ENCODE results near the gene HYAL2.
A peak's percentile ranks its signal among the peaks of the same experiment; 100 is the strongest.

The HYAL2 gene

GRCh38 chr3:50322386-50323091, at the start of gene HYAL2:
Gene HYAL2 (minus strand): TSS chr3:50322745. CDS start chr3:50320489, 2,256 bp downstream.
- peak within 1 kb of the TSS; percentile 73 for H3K4me3 ChIP-seq (ENCODE audit: low read depth, low read length)
- no peak for TF ChIP-seq CTCF (IDR thresholded peaks at IDR 0.05; ENCODE audit: low read depth, low read length)

DNA sequence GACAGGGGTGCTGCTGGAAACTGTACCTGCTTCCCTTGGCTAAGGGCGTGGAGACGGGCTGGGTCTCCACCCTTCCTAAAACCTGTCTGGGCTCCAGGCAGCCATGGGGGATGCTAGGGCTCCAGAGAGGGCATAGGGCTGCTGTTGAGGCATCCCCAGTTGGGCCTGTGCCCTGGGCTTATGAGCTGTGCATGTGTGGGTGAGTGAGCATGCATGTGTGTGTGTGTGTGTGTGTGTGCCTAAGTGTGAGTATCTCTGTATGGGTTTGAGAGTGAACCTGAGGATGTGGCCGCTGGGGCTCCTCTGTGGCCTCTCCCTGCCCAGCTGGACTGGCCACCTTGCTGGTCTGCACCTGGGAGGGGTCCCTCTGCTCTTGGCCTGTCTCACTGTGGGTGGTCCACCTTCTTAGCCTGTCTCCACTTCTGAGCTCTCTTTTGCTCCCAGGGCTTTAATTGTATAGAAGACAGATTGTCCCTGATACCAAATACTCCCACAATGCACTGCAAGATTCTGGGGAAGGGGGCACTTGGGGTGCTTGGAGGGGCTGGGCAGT, 48.7 kb upstream of the HYAL2 start:
- no peak overlapping the region for H3K4me3 ChIP-seq (ENCODE audit: low read depth, low read length)
- TF ChIP-seq CTCF (IDR thresholded peaks at IDR 0.05; ENCODE audit: low read depth, low read length), result no peak

GRCh38 chr3:50370594-50370993, 48.0 kb upstream of the HYAL2 start:
- H3K4me3 ChIP-seq (ENCODE audit: low read depth, low read length), result no peak overlapping the region
- no peak for TF ChIP-seq CTCF (IDR thresholded peaks at IDR 0.05; ENCODE audit: low read depth, low read length)

DNA sequence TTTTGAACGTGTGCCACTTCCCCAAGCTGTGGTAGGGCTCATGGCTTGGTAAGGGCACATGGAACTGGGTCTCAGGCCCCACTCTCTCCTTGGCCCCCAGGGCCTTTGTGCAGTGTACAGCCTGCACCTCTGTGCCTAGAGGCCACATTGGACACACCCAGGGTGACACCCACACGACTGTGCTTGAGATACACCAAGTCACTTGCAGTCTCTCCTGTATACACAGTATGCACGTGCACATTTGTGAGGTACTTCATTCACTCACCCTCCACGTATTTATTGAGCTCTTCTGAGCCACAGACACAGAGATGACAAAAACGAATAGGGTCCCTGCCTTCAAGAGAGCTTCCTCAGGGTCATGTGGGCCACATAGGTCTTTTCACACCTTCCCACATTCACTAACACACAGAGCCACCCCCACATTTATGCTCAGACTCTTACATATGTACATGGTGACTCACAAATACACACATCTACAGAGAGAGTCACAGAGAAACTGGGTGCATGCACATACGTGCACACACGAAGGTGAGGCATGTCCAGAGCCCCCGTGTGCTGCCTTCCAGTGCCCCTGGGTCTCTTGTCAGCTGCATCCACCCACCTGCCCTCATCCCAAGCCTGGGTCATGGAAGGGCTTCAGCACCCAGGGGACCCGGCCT, 46.6 kb upstream of the HYAL2 start:
- TF ChIP-seq CTCF (IDR thresholded peaks at IDR 0.05; ENCODE audit: low read depth, low read length), result no peak
- no peak overlapping the region for H3K4me3 ChIP-seq (ENCODE audit: low read depth, low read length)

- no peak overlapping the region for H3K4me3 ChIP-seq (ENCODE audit: low read depth, low read length)
- TF ChIP-seq CTCF (IDR thresholded peaks at IDR 0.05; ENCODE audit: low read depth, low read length), result no peak
These were observed 43.3 kb upstream of the HYAL2 start for GRCh38 chr3:50365842-50366220.

DNA sequence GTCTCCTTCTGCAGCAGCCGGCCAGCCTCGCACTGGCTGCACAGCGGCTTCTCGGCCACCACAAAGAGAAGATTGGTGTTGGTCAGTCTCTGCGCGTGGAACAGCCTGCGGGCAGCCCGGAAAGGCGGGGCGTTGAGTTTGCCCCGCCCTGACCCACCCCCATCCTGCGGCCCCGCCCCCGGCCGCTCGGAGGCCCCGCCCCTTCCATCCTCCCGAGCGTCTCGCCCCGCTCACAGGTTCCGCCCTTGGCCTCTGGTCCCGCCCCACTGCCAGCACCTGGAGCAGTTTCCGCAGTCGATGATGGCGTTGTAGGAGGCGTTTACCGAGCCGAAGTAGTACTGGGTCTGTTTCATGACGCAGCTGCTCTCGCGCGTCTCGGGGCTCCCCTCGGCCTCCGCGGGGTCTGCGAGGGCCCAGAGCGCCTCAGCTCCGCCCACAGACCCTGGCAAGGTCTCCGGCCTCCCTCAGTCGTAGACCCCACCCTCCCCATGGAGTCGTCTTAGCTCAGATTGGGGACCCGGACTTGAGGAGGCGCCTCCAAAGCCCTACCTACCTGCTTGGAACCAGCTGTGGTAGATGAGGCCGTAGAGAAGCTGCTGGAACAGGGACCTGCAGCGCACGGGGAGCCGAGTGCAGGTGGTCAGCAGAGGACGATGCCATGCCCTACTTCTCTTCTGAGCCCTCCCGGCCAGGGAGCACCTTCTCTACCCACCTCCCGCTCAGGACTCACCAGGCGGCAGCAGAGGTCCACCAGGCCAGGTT, 42.7 kb upstream of the HYAL2 start:
- H3K4me3 ChIP-seq (ENCODE audit: low read depth, low read length), result peak overlapping the region; percentile 46
- TF ChIP-seq CTCF (IDR thresholded peaks at IDR 0.05; ENCODE audit: low read depth, low read length), result no peak

Measured in WI38 (cell line).